Loucy (cell line): ENCODE results near the gene LMX1B.

Source experiments
- EZH2phosphoT487 ChIP-seq: fragments of 200-600 bp; IDR thresholded peaks from 2 replicates; pipeline ENCODE4 v1.6.1; 2018; ENCODE audit warnings: antibody characterized with exemption, mild to moderate bottlenecking, moderate library complexity, borderline replicate concordance
- TF ChIP-seq, protein P1 (sequence below): fragments of 200-600 bp; sonication (generic); conservative IDR thresholded peaks from 2 replicates; pipeline ENCODE4 v1.5.1; 2014; ENCODE audit warnings: mild to moderate bottlenecking, antibody characterized with exemption, low read length

- TF ChIP-seq, protein P1, sequence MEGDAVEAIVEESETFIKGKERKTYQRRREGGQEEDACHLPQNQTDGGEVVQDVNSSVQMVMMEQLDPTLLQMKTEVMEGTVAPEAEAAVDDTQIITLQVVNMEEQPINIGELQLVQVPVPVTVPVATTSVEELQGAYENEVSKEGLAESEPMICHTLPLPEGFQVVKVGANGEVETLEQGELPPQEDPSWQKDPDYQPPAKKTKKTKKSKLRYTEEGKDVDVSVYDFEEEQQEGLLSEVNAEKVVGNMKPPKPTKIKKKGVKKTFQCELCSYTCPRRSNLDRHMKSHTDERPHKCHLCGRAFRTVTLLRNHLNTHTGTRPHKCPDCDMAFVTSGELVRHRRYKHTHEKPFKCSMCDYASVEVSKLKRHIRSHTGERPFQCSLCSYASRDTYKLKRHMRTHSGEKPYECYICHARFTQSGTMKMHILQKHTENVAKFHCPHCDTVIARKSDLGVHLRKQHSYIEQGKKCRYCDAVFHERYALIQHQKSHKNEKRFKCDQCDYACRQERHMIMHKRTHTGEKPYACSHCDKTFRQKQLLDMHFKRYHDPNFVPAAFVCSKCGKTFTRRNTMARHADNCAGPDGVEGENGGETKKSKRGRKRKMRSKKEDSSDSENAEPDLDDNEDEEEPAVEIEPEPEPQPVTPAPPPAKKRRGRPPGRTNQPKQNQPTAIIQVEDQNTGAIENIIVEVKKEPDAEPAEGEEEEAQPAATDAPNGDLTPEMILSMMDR: no peak
- TF ChIP-seq EZH2phosphoT487: no peak
Observed at GRCh38 chr9:126684345-126684744, 70.6 kb downstream of the LMX1B start.
